ENCODE results near the gene TMEM132E.

Gene TMEM132E

GRCh38 chr17:34665819-34666763, 86.7 kb downstream of the TMEM132E start:
- no peak for DNase-seq (ENCODE audit: low read depth in 2 of 2)

GRCh38 chr17:34667656-34668055, 88.3 kb downstream of the TMEM132E start:
- no peak for DNase-seq (ENCODE audit: low read depth in 2 of 2)

GRCh38 chr17:34668206-34668605, 88.8 kb downstream of the TMEM132E start:
- DNase-seq (ENCODE audit: low read depth in 2 of 2): no peak

GRCh38 chr17:34669511-34669910, 90.1 kb downstream of the TMEM132E start:
- no peak for DNase-seq (ENCODE audit: low read depth in 2 of 2)

- no peak for DNase-seq (ENCODE audit: low read depth in 2 of 2)
These were observed 91.2 kb downstream of the TMEM132E start for GRCh38 chr17:34670618-34671017.

- no peak for DNase-seq (ENCODE audit: low read depth in 2 of 2)
These were observed 91.8 kb downstream of the TMEM132E start for GRCh38 chr17:34671191-34671590.

- DNase-seq (ENCODE audit: low read depth in 2 of 2): no peak
These were observed 92.9 kb downstream of the TMEM132E start for GRCh38 chr17:34672176-34672785.

GRCh38 chr17:34673516-34673915, 94.1 kb downstream of the TMEM132E start:
- DNase-seq (ENCODE audit: low read depth in 2 of 2): no peak

- DNase-seq (ENCODE audit: low read depth in 2 of 2): no peak
These were observed 94.9 kb downstream of the TMEM132E start for GRCh38 chr17:34673995-34674890.

GRCh38 chr17:34675143-34675542, 95.8 kb downstream of the TMEM132E start:
- no peak for DNase-seq (ENCODE audit: low read depth in 2 of 2)

GRCh38 chr17:34675605-34676004, 96.2 kb downstream of the TMEM132E start:
- no peak for DNase-seq (ENCODE audit: low read depth in 2 of 2)

GRCh38 chr17:34680151-34680550, 100.8 kb downstream of the TMEM132E start:
- no peak for DNase-seq (ENCODE audit: low read depth in 2 of 2)

- DNase-seq (ENCODE audit: low read depth in 2 of 2): no peak
These were observed 102.9 kb downstream of the TMEM132E start for GRCh38 chr17:34682305-34682704.

- DNase-seq (ENCODE audit: low read depth in 2 of 2): no peak
These were observed 104.0 kb downstream of the TMEM132E start for GRCh38 chr17:34683390-34683789.
